K562 (cell line): ENCODE measurements around the gene CCZ1B. TPM values are rescaled to one million over a fixed set of nuclear protein-coding genes. Genes with fewer than 3 reads are reported as not detected.
"Not testable (repeated sequence)": the region's sequence is repeated elsewhere in the genome, so short reads cannot be mapped to it uniquely, and the experiment has no call there.

Experiments used
- ATAC-seq: fragments of 200-7000 bp; cut with Tn5 transposase; 3 replicates; pipeline ENCODE4 v1.9.1; 2020; ENCODE audit warnings: moderate library complexity
- BruUV-seq: library from RNA; stranded (reverse); fragments of 400-500 nt; replicated peaks from 2 replicates; lab custom pipeline; 2021; lab: Mats Ljungman, UMichigan
- CTCF ChIA-PET: fragments of 300-600 bp; formaldehyde crosslinking; extraction: SDS; loops from one replicate; lab custom pipeline; 2021; ENCODE audit warnings: low intra/inter-chr PET ratio; lab: Yijun Ruan, JAX
- POLR2A ChIA-PET: fragments of 300-600, 350-650 bp; sonication (Branson Sonifier 250); formaldehyde crosslinking; extraction: SDS; loops from one replicate; lab custom pipeline; 2021; ENCODE audit warnings: antibody characterized with exemption, inconsistent platforms; lab: Yijun Ruan, JAX
- DNase-seq, 4 experiments: peaks; one replicate each; pipeline versions ENCODE4 v3.0.0 to v3.0.0-alpha.2; 2011 to 2018; ENCODE audit warnings: low spot score in 3 of 4, mixed read lengths in 3 of 4; ENCODE audit errors: extremely low read depth in 1 of 4
- FAIRE-seq: peaks from 2 replicates; lab custom pipeline; 2011; peaks lifted over from hg19 to GRCh38; lab: Jason Lieb, UNC
- H2AFZ ChIP-seq: 2 replicates; pipeline ENCODE4 v1.6.0; 2011; ENCODE audit warnings: low read depth, low read length, control low read depth, inconsistent platforms
- H3K27ac ChIP-seq: fragments of 200-600 bp; 3 replicates; pipeline ENCODE4 v1.8.0; 2011; ENCODE audit warnings: low read depth, mild to moderate bottlenecking, control low read depth, inconsistent platforms, low read length, moderate library complexity, mixed read lengths; ENCODE audit errors: extremely low read depth
- H3K27me3 ChIP-seq, 2 experiments: fragments of 300-600 bp in 1 of 2; 2 replicates in 1 of 2; 3 replicates in 1 of 2; pipeline versions ENCODE4 v1.6.0 to v1.8.0; 2011; ENCODE audit warnings: inconsistent platforms in 2 of 2, low read length in 2 of 2, mild to moderate bottlenecking in 1 of 2, mixed read lengths in 1 of 2, moderate library complexity in 1 of 2; ENCODE audit not compliant: control insufficient read depth in 2 of 2, insufficient read depth in 2 of 2
- H3K36me3 ChIP-seq: fragments of 300-600 bp; 3 replicates; pipeline ENCODE4 v1.8.0; 2011; ENCODE audit warnings: mild to moderate bottlenecking, low read length, inconsistent platforms; ENCODE audit not compliant: control insufficient read depth, insufficient read depth
- H3K4me1 ChIP-seq, 2 experiments: fragments of 200-600 bp in 1 of 2; replicated peaks in 1 of 2; 2 replicates in 1 of 2; 3 replicates in 1 of 2; pipeline versions ENCODE4 v1.5.1 to v1.8.0; 2011; ENCODE audit warnings: inconsistent platforms in 2 of 2, low read length in 2 of 2, mild to moderate bottlenecking in 1 of 2, mixed read lengths in 1 of 2, moderate library complexity in 1 of 2; ENCODE audit not compliant: control insufficient read depth in 2 of 2, insufficient read depth in 2 of 2
- H3K4me2 ChIP-seq: 2 replicates; pipeline ENCODE4 v1.6.1; 2011; ENCODE audit warnings: low read length, control low read depth, inconsistent platforms, mixed read lengths; ENCODE audit not compliant: insufficient read depth
- H3K4me3 ChIP-seq: fragments of 200-600 bp; sonication (generic), shearing (Covaris generic); 2 replicates; pipeline ENCODE4 v1.5.1; 2016; ENCODE audit warnings: control low read depth, inconsistent platforms
- H3K79me2 ChIP-seq: fragments of 200-600 bp; 3 replicates; pipeline ENCODE4 v1.8.0; 2011; ENCODE audit warnings: low read length, inconsistent platforms; ENCODE audit not compliant: control insufficient read depth, insufficient read depth
- H3K9ac ChIP-seq, 2 experiments: 2 replicates each; pipeline versions ENCODE4 v1.6.0 to v1.6.1; 2011; ENCODE audit warnings: low read depth in 2 of 2, low read length in 2 of 2, control low read depth in 1 of 2, inconsistent platforms in 1 of 2, mild to moderate bottlenecking in 1 of 2, mixed read lengths in 1 of 2; ENCODE audit not compliant: insufficient read depth in 1 of 2
- H3K9me1 ChIP-seq: one replicate; pipeline ENCODE4 v1.6.0; 2011; ENCODE audit warnings: inconsistent platforms, mild to moderate bottlenecking, low read length, moderate library complexity; ENCODE audit not compliant: control insufficient read depth, insufficient read depth
- H3K9me3 ChIP-seq: replicated peaks from 2 replicates; pipeline ENCODE4 v1.5.1; 2011; ENCODE audit warnings: low read depth, low read length, inconsistent platforms; ENCODE audit not compliant: control insufficient read depth, insufficient read depth
- H4K20me1 ChIP-seq: replicated peaks from 2 replicates; pipeline ENCODE4 v1.6.1; 2011; ENCODE audit warnings: low read length, inconsistent platforms, mixed read lengths; ENCODE audit not compliant: control insufficient read depth, insufficient read depth
- WGBS: fragments of 100-300 bp; shearing (Covaris generic); methylation state at CpG from one replicate; pipeline ENCODE4 v1.1.6; 2016; ENCODE audit warnings: low coverage, mixed read lengths; ENCODE audit not compliant: insufficient coverage; ENCODE audit errors: missing lambda C conversion rate; 5-methylcytosine and 5-hydroxymethylcytosine counted together
- in situ Hi-C: fragments of 300-500 bp; cut with MboI; formaldehyde crosslinking; loops from 4 replicates; pipeline ENCODE4 v1.15.0; 2018; ENCODE audit warnings: inconsistent platforms, mixed read lengths
- intact Hi-C: fragments of 100-400 bp; cut with micrococcal nuclease; formaldehyde crosslinking; loops from 2 replicates; pipeline ENCODE4 v1.14.2; 2022
- polyA plus RNA-seq, 8 experiments: library from polyadenylated mRNA; depleted of rRNA in 4 of 8; stranded (reverse) in 5 of 8; unstranded in 3 of 8; fragments of >200 nt; fragmentation: Nextera tagmentation in 2 of 8; fragmentation: Illumina TruSeq in 1 of 8; extraction: Ambion mirVana in 2 of 8; extraction: Trizol in 1 of 8; gene quantifications; 2 replicates each; pipeline versions ENCODE4 v1.2.1 to v1.2.3, GENCODE V29; 2011 to 2014; ENCODE audit warnings: inconsistent platforms in 1 of 8, missing spikeins in 1 of 8
- total RNA-seq, 7 experiments: library from RNA; depleted of rRNA in 6 of 7; stranded (reverse); fragments of >200 nt in 6 of 7; fragmentation: Illumina TruSeq in 2 of 7; extraction: Trizol in 2 of 7; gene quantifications; 2 replicates each; pipeline versions ENCODE4 v1.2.1 to v1.2.3, GENCODE V29; 2011 to 2021; ENCODE audit warnings: low replicate concordance in 1 of 7

The CCZ1B gene
- total and polyA plus RNA-seq, 9 of the 15 experiments (the other 6 are each of a cell fraction or from before 2014, with no cell fraction given), result 8.1 to 78.5 (median 36.8) TPM

GRCh38 chr7:6792113-6792872, 33.8 kb downstream of the CCZ1B start:
- FAIRE-seq, POLR2A ChIA-PET, DNase-seq, H3K27ac ChIP-seq, H3K36me3 ChIP-seq, BruUV-seq, H2AFZ ChIP-seq, in situ Hi-C loops, H3K9me1 ChIP-seq, H3K4me2 ChIP-seq, H3K9ac ChIP-seq, H3K79me2 ChIP-seq, H3K4me1 ChIP-seq, CTCF ChIA-PET, intact Hi-C loops, H3K27me3 ChIP-seq, H3K9me3 ChIP-seq, H3K4me3 ChIP-seq, H4K20me1 ChIP-seq: not testable (repeated sequence)
- WGBS, result no CpG with 5 or more reads among the region's 15 CpGs
- peak; percentile 20; the same call in 2 of the 3 replicates for ATAC-seq

- H3K27ac ChIP-seq, BruUV-seq, H3K4me1 ChIP-seq, H3K9ac ChIP-seq, H3K27me3 ChIP-seq, H3K9me1 ChIP-seq, FAIRE-seq, in situ Hi-C loops, H3K4me3 ChIP-seq, intact Hi-C loops, POLR2A ChIA-PET, DNase-seq, H3K36me3 ChIP-seq, CTCF ChIA-PET, H2AFZ ChIP-seq, H3K4me2 ChIP-seq, H3K9me3 ChIP-seq, H3K79me2 ChIP-seq, H4K20me1 ChIP-seq: not testable (repeated sequence)
- no CpG with 5 or more reads among the region's 13 CpGs for WGBS
- ATAC-seq, result peak; percentile 18; the same call in 2 of the 3 replicates
These were observed 36.7 kb downstream of the CCZ1B start for GRCh38 chr7:6789353-6789752.

GRCh38 chr7:6781581-6781980, 44.5 kb downstream of the CCZ1B start:
- H3K4me1 ChIP-seq, H3K9ac ChIP-seq, DNase-seq, POLR2A ChIA-PET, H3K9me1 ChIP-seq, H3K79me2 ChIP-seq, H3K27me3 ChIP-seq, H4K20me1 ChIP-seq, H3K4me3 ChIP-seq, intact Hi-C loops, FAIRE-seq, H3K4me2 ChIP-seq, H3K36me3 ChIP-seq, H3K9me3 ChIP-seq, H3K27ac ChIP-seq, CTCF ChIA-PET, ATAC-seq, H2AFZ ChIP-seq, BruUV-seq: not testable (repeated sequence)
- in situ Hi-C loops, result loop anchor here (5.0 kb wide), 1 partner anchor 839 kb away; no protein-coding TSS in a partner anchor
- 41% methylated on average over 4 of the region's 6 CpGs for WGBS

GRCh38 chr7:6761186-6761585, 64.9 kb downstream of the CCZ1B start:
- H3K27me3 ChIP-seq, FAIRE-seq, ATAC-seq, H3K9me3 ChIP-seq, in situ Hi-C loops, H3K9ac ChIP-seq, H4K20me1 ChIP-seq, POLR2A ChIA-PET, CTCF ChIA-PET, intact Hi-C loops, H3K9me1 ChIP-seq, BruUV-seq, H3K79me2 ChIP-seq, H3K4me2 ChIP-seq, H3K36me3 ChIP-seq, H3K4me1 ChIP-seq, DNase-seq, H3K27ac ChIP-seq, H3K4me3 ChIP-seq, H2AFZ ChIP-seq: not testable (repeated sequence)
- WGBS, result no CpG with 5 or more reads among the region's 12 CpGs
